Thyroid gland (tissue), 4 donors: ENCODE measurements around the gene TCF12.

Source experiments
- CTCF ChIP-seq, 6 experiments: fragments of 200-600 bp in 3 of 6; fragments of 450-650 bp in 3 of 6; sonication (generic) in 3 of 6; IDR thresholded peaks; one replicate each; pipeline ENCODE4 v1.5.1; 2016 to 2019; ENCODE audit warnings: antibody characterized with exemption in 6 of 6, mild to moderate bottlenecking in 2 of 6, inconsistent platforms in 1 of 6, moderate library complexity in 1 of 6
- POLR2A ChIP-seq, 2 donors: fragments of 450-650 bp; IDR thresholded peaks; one replicate each; pipeline ENCODE4 v1.6.1; 2017; ENCODE audit warnings: antibody characterized with exemption in 2 of 2, mild to moderate bottlenecking in 2 of 2, moderate library complexity in 1 of 2

- TF ChIP-seq CTCF (IDR thresholded peaks at IDR 0.05) (no peak), POLR2A (IDR thresholded peaks at IDR 0.05) (no peak)
Observed at GRCh38 chr15:57316451-57316850, 398.0 kb downstream of the TCF12 start.
